HG03039 (cell line): ENCODE measurements around the gene APOL4.
"Not testable (repeated sequence)": the region's sequence is repeated elsewhere in the genome, so short reads cannot be mapped to it uniquely, and the experiment has no call there.

Experiments used
- ATAC-seq: cut with Tn5 transposase; IDR thresholded peaks from one replicate; pipeline ENCODE4 v1.9.1; 2021; ENCODE audit warnings: mild to moderate bottlenecking, moderate library complexity; ENCODE audit not compliant: unreplicated experiment

Gene APOL4

GRCh38 chr22:36156119-36156514, 45.5 kb downstream of the APOL4 start:
- no peak for ATAC-seq

DNA sequence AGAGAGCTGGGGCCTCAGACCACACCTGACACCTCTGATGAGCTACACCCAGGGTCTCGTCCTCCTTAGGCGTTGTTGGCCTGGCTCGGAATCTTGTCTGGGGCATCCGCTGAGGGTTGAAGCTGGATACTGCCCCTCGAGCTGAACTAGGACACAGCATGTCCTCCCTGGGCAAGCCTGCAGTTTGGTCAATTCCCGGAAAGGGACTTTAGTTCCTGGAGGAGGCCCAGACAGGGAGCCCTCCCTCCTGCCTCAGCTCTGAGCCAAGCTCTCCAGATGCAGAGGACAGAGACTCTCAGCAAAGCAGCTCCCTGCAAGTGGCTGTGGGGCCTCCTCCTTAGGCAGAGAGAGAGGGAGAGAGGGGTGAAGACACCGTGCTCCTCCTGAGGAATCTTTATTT, 45.9 kb downstream of the APOL4 start:
- no peak for ATAC-seq

DNA sequence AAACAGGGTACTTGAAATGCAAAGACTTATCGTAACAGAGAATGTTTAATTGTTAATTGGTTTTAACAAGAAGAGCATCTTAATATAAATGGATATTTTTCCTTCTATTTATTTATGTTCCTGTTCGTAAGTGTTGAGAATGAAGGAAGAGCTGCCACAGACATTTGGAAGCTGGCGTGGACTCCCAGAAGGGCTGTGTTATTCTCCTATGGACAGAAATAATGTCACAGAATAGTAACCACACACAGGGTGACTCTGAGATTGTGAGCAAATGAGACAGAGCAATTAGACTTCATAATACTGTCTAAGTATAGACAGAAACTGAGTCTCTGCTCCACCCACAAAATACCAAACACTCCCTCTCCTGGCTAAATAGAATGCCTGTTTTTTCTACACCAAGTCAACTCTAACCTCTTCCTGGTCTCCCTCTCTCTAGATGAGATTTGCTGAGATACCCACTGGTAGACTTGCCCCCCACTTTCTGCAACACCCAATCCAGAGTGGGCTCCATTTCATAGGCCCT, 47.1 kb downstream of the APOL4 start:
- no peak for ATAC-seq

DNA sequence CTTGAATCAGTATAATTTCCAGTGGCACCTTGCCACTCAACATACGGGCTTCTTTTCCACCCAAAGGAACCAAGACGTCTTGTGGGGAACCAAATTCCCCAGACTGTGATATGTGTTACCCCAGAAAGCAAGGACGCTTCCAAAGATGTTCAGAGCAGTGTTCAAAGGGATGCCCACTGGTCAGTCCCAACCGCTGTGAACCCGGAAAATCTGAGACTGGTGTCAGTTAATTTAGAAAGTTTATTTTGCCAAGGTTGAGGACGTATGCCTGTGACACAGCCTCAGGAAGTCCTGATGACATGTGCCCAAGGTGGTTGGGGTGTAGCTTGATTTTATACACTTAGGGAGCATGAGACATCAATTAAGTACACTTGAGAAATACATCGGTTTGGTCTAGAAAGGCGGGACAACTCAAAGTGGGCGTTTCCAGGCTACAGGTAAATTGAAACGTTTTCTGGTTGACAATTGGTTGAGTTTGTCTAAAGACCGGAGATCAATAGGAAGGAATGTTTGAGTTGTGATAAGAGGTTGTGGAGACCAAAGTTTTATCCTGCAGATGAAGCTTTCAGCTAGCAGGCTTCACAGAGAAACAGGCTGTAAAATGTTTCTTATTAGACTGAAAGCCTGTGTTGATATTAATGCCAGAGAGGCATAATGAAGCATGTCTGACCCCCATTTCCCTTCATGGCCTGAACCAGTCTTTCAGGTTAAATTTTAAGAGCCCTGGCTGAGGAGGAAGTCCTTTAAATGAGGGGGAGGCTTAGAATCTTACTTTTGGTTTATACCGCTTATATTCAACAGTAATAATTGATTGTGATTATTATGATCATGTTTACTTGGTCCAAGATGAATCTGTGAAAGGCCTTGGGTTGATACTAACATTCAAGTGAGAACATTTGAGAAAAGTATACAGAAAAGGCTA, 47.8 kb downstream of the APOL4 start:
- no peak for ATAC-seq

DNA sequence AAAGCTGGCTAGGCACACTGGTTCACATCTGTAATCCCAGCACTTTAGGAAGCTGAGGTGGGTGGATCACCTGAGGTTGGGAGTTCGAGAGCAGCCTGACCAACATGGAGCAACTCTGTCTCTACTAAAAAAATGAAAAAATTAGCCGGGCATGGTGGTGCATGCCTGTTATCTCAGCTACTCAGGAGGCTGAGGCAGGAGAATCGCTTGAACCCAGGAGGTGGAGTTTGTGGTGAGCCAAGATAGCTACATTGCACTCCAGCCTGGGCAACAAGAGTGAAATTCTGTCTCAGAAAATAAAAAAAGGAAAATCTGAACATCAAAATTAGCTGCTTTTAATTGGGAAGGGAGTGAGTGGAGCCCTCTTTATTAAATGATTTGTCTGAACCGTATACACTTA, 48.8 kb downstream of the APOL4 start:
- ATAC-seq, result not testable (repeated sequence)

GRCh38 chr22:36152088-36152487, 49.5 kb downstream of the APOL4 start:
- no peak for ATAC-seq

GRCh38 chr22:36151006-36151595, 50.5 kb downstream of the APOL4 start:
- no peak for ATAC-seq

DNA sequence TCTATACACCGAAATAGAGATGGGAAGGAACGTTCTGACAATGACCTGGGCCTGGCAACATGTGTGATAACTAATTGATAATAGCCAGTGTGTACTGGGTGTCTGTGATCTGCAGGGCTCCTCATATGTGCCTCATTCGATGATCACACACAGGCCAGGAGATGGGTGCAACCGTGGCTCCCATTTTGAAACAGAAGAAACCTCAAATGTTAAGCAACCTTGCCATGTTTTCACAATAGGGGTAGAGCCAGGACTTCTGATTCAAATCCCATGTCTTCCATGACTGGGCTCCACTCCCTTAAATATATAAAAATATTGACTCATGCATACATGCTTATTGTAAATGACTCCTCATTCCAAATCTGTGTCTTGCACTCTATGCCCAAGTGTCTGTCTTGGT, 52.2 kb downstream of the APOL4 start:
- no peak for ATAC-seq

DNA sequence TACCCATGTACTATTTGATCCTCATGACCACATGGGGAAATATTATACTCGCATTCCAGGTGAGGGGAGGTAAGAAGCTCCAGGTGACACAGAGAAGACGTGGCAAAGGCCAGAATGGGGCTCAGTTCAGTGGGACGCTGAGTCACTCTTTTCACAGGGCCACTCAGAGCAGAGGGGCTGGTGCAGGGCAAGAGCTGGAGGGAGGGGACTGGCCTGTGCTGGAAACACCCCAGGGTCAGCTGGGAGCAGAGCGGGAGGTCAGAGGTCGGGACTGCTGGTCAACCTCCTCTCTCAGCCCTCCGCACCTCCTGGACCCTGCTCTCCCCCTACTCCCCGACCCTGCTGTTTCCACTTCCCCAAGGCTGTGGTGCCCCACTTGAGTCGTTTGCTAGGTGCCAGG, 53.2 kb downstream of the APOL4 start:
- ATAC-seq, result no peak

GRCh38 chr22:36147196-36147791, 54.3 kb downstream of the APOL4 start:
- no peak for ATAC-seq

- ATAC-seq, result no peak
Observed at GRCh38 chr22:36145881-36146280, 55.7 kb downstream of the APOL4 start.

- ATAC-seq, result no peak
Observed at GRCh38 chr22:36144886-36145541, 56.6 kb downstream of the APOL4 start.

DNA sequence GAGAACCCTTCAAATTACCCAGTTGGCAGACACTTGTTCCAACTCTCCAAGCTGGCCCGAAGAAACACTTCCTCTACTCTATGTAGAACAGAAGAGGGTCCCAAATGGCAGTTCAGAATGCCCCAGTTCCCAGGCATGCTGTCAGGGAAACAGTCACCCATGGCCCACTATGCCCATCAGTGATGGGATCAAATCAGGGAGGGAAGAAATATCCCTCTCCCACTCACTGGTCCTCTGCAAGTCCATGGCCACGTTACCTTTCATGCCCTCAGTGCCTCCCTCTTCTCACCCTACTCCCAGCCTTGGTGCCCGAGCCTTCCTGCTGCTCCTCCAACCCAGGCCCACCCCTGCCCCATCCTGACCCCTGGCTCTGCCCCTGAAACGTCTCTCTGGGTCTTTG, 57.7 kb downstream of the APOL4 start:
- ATAC-seq, result no peak

- no peak for ATAC-seq
Observed at GRCh38 chr22:36143066-36143815, 58.4 kb downstream of the APOL4 start.

DNA sequence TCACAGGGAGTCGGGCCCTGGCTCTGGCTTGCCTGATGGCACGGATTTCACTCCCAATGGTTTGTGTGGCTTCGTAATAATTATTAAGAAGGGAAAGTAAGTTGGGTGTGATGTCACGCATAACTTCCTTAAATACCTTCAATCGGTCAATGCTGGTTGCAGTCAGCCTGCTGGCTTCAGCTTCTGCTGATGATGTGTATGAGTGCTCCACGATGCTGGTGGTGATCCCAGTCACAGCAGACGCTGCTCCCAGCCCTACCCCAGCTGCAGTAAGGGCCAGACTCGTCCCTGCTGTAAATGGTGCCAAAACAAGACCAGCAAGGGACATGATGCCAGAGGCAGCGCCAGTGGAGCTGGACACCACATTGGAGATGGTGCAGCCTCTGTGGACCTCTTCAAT, 60.1 kb downstream of the APOL4 start:
- no peak for ATAC-seq
